NCI-H187 (cell line): ENCODE measurements around the gene TLR8.
A peak's percentile ranks its signal among the peaks of the same experiment; 100 is the strongest.
"Not testable (repeated sequence)": the region's sequence is repeated elsewhere in the genome, so short reads cannot be mapped to it uniquely, and the experiment has no call there.

ENCODE experiments used
- DNase-seq, 2 experiments: peaks; one replicate each; lab custom pipeline; 2025; lab: John Stamatoyannopoulos, UW

TLR8 gene

GRCh38 chrX:12946838-12947544 lies 40.6 kb downstream of the TLR8 start:
- peak in 1 of 2 experiments; percentile 28 for DNase-seq

GRCh38 chrX:12947545-12948235 lies 41.3 kb downstream of the TLR8 start:
- DNase-seq: no peak

- DNase-seq: no peak
Measured at GRCh38 chrX:12948495-12948894, 42.1 kb downstream of the TLR8 start.

GRCh38 chrX:12949205-12949926 lies 42.9 kb downstream of the TLR8 start:
- DNase-seq: no peak

- DNase-seq: no peak
Measured at GRCh38 chrX:12949927-12950656, 43.7 kb downstream of the TLR8 start.

- no peak for DNase-seq
Measured at GRCh38 chrX:12950851-12951594, 44.6 kb downstream of the TLR8 start.

- no peak for DNase-seq
Measured at GRCh38 chrX:12951595-12951975, 45.2 kb downstream of the TLR8 start.

GRCh38 chrX:12953420-12953819 lies 47.0 kb downstream of the TLR8 start:
- no peak for DNase-seq

GRCh38 chrX:12954376-12954775 lies 48.0 kb downstream of the TLR8 start:
- DNase-seq: no peak

- DNase-seq: no peak
Measured at GRCh38 chrX:12954981-12955380, 48.6 kb downstream of the TLR8 start.

GRCh38 chrX:12955882-12956703 lies 49.7 kb downstream of the TLR8 start:
- DNase-seq: no peak

GRCh38 chrX:12956704-12957534 lies 50.5 kb downstream of the TLR8 start:
- DNase-seq: no peak

- DNase-seq: no peak
Measured at GRCh38 chrX:12958059-12958458, 51.6 kb downstream of the TLR8 start.

GRCh38 chrX:12958461-12958860 lies 52.0 kb downstream of the TLR8 start:
- DNase-seq: no peak

- no peak for DNase-seq
Measured at GRCh38 chrX:12961196-12961718, 54.8 kb downstream of the TLR8 start.

GRCh38 chrX:12962041-12962504 lies 55.7 kb downstream of the TLR8 start:
- no peak for DNase-seq

GRCh38 chrX:12963210-12963850 lies 56.9 kb downstream of the TLR8 start:
- not testable (repeated sequence) for DNase-seq

- no peak for DNase-seq
Measured at GRCh38 chrX:12965131-12965940, 58.9 kb downstream of the TLR8 start.
